HepG2 (cell line): Measurements from ENCODE around the gene RTF1. TPM values are rescaled to one million over a fixed set of nuclear protein-coding genes. Genes with fewer than 3 reads are reported as not detected.
A peak's percentile ranks its signal among the peaks of the same experiment; 100 is the strongest.

Experiments used
- EED ChIP-seq: sonication (generic); formaldehyde crosslinking; IDR thresholded peaks from 2 replicates; pipeline ENCODE4 v1.5.0; 2020; ENCODE audit warnings: mild to moderate bottlenecking, missing genetic modification reagents
- MIER3 ChIP-seq: IDR thresholded peaks from 2 replicates; pipeline ENCODE4 v1.6.1; 2016; ENCODE audit warnings: missing compliant biosample characterization, borderline replicate concordance
- SATB2 ChIP-seq: sonication (generic); formaldehyde crosslinking; IDR thresholded peaks from 2 replicates; pipeline ENCODE4 v1.5.0; 2020; ENCODE audit warnings: missing genetic modification reagents
- TCF7 ChIP-seq: sonication (generic); IDR thresholded peaks from 2 replicates; pipeline ENCODE4 v1.6.1; 2016; ENCODE audit warnings: antibody characterized with exemption, low read depth
- ZKSCAN8 ChIP-seq: IDR thresholded peaks from 2 replicates; pipeline ENCODE4 v1.6.1; 2016; ENCODE audit warnings: borderline replicate concordance, missing genetic modification reagents, missing compliant biosample characterization
- ZNF431 ChIP-seq: sonication (generic); formaldehyde crosslinking; IDR thresholded peaks from 2 replicates; pipeline ENCODE4 v1.9.0; 2022; ENCODE audit warnings: missing genetic modification reagents, low read depth, mild to moderate bottlenecking, borderline replicate concordance
- ZNF652 ChIP-seq: IDR thresholded peaks from 2 replicates; pipeline ENCODE4 v1.6.1; 2016; ENCODE audit warnings: low read depth, borderline replicate concordance
- polyA plus RNA-seq, 8 experiments: library from polyadenylated mRNA; depleted of rRNA in 3 of 8; stranded (reverse) in 7 of 8; unstranded in 1 of 8; fragments of >200 nt; fragmentation: Illumina TruSeq in 4 of 8; extraction: Trizol in 4 of 8; gene quantifications; 2 replicates each; pipeline versions ENCODE4 v1.2.1 to v1.2.3, GENCODE V29; 2011 to 2016; ENCODE audit warnings: low read depth in 4 of 8, missing spikeins in 1 of 8, mixed read lengths in 1 of 8; ENCODE audit not compliant: insufficient read depth in 1 of 8
- total RNA-seq, 5 experiments: library from RNA; depleted of rRNA; stranded (reverse); fragments of >200 nt; fragmentation: Illumina TruSeq; extraction: Trizol; gene quantifications; 2 replicates each; pipeline ENCODE4 v1.2.3, GENCODE V29; 2016; ENCODE audit warnings: low read depth in 1 of 5
- TF ChIP-seq, protein P1 (sequence below): sonication (generic); formaldehyde crosslinking; IDR thresholded peaks from 2 replicates; pipeline ENCODE4 v1.8.1; 2023; ENCODE audit warnings: missing genetic modification reagents, inconsistent platforms, borderline replicate concordance
- TF ChIP-seq, protein P2 (sequence below): sonication (generic); formaldehyde crosslinking; IDR thresholded peaks from 2 replicates; pipeline ENCODE4 v1.5.0; 2020; ENCODE audit warnings: mild to moderate bottlenecking, missing genetic modification reagents
- TF ChIP-seq, protein P3 (sequence below): sonication (generic); formaldehyde crosslinking; IDR thresholded peaks from 2 replicates; pipeline ENCODE4 v1.4.0; 2020; ENCODE audit warnings: mild to moderate bottlenecking, missing genetic modification reagents
- TF ChIP-seq, protein P4 (sequence below): sonication (generic); formaldehyde crosslinking; IDR thresholded peaks from 2 replicates; pipeline ENCODE4 v1.4.0; 2020; ENCODE audit warnings: missing genetic modification reagents
- TF ChIP-seq, protein P5 (sequence below): sonication (generic); formaldehyde crosslinking; IDR thresholded peaks from 2 replicates; pipeline ENCODE4 v1.8.0; 2022; ENCODE audit warnings: missing genetic modification reagents, mild to moderate bottlenecking, moderate library complexity, borderline replicate concordance

RTF1 gene
- total and polyA plus RNA-seq, 2 of the 13 experiments (the other 11 are each of a cell fraction or from before 2014, with no cell fraction given): 13.9 to 17.9 TPM

DNA sequence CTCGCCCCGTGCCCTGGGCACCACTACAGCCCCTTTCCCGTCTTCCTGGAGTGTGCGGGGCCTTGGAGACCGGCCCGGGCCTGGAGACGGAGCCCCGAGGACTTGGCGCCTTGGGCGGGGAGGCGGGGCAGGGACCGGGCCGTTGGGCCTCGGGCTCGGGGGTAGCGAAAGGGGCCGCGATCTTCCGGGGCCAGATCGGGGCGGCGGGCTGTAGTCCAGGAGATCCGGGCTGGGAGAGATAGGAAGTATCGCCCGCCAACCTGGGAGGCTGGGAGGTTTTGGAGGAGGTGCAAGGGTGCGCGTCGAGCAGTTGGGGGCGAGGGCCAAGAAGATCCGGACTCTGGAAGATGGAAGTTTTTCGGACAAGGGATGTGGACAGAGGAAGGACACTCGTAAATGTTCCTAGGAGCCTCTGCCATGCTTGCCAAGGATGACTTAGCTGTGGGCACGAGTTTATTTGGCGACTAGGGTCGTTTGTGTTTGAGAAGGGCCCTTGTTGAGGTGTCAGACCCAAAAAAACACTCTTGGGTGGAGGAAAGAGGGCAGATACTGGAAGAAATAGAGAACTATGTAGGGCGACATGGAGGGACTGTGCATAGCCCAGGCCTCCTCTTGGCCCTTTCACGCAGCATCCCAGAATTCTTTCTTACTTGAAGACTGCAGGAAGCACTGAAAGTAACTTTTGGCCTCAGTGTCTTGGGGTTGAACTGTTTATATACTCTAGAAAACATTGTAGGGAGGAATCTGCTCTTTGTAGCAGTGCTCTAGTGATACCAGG is 712 bp downstream of the RTF1 start (continued):
- no peak for TF ChIP-seq ZNF652 (CRISPR knock-in tag)
- TF ChIP-seq, protein P1, sequence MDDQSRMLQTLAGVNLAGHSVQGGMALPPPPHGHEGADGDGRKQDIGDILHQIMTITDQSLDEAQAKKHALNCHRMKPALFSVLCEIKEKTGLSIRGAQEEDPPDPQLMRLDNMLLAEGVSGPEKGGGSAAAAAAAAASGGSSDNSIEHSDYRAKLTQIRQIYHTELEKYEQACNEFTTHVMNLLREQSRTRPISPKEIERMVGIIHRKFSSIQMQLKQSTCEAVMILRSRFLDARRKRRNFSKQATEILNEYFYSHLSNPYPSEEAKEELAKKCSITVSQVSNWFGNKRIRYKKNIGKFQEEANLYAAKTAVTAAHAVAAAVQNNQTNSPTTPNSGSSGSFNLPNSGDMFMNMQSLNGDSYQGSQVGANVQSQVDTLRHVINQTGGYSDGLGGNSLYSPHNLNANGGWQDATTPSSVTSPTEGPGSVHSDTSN (CRISPR knock-in tag): 0 out of 2 replicates have a peak, but pooled peaks have one; percentile 37
- TF ChIP-seq, protein P2, sequence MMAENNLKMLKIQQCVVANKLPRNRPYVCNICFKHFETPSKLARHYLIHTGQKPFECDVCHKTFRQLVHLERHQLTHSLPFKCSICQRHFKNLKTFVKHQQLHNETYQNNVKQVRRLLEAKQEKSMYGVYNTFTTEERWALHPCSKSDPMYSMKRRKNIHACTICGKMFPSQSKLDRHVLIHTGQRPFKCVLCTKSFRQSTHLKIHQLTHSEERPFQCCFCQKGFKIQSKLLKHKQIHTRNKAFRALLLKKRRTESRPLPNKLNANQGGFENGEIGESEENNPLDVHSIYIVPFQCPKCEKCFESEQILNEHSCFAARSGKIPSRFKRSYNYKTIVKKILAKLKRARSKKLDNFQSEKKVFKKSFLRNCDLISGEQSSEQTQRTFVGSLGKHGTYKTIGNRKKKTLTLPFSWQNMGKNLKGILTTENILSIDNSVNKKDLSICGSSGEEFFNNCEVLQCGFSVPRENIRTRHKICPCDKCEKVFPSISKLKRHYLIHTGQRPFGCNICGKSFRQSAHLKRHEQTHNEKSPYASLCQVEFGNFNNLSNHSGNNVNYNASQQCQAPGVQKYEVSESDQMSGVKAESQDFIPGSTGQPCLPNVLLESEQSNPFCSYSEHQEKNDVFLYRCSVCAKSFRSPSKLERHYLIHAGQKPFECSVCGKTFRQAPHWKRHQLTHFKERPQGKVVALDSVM (CRISPR knock-in tag): no peak
- peak; percentile 79; the same call in 1 of the 2 replicates for TF ChIP-seq ZNF431
- peak; percentile 59; the same call in 1 of the 2 replicates for TF ChIP-seq EED (CRISPR knock-in tag)
- TF ChIP-seq MIER3 (CRISPR knock-in tag): no peak
- TF ChIP-seq ZKSCAN8 (CRISPR knock-in tag): no peak
- TF ChIP-seq, protein P3, sequence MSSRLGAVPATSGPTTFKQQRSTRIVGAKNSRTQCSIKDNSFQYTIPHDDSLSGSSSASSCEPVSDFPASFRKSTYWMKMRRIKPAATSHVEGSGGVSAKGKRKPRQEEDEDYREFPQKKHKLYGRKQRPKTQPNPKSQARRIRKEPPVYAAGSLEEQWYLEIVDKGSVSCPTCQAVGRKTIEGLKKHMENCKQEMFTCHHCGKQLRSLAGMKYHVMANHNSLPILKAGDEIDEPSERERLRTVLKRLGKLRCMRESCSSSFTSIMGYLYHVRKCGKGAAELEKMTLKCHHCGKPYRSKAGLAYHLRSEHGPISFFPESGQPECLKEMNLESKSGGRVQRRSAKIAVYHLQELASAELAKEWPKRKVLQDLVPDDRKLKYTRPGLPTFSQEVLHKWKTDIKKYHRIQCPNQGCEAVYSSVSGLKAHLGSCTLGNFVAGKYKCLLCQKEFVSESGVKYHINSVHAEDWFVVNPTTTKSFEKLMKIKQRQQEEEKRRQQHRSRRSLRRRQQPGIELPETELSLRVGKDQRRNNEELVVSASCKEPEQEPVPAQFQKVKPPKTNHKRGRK: no peak
- TF ChIP-seq, protein P4, sequence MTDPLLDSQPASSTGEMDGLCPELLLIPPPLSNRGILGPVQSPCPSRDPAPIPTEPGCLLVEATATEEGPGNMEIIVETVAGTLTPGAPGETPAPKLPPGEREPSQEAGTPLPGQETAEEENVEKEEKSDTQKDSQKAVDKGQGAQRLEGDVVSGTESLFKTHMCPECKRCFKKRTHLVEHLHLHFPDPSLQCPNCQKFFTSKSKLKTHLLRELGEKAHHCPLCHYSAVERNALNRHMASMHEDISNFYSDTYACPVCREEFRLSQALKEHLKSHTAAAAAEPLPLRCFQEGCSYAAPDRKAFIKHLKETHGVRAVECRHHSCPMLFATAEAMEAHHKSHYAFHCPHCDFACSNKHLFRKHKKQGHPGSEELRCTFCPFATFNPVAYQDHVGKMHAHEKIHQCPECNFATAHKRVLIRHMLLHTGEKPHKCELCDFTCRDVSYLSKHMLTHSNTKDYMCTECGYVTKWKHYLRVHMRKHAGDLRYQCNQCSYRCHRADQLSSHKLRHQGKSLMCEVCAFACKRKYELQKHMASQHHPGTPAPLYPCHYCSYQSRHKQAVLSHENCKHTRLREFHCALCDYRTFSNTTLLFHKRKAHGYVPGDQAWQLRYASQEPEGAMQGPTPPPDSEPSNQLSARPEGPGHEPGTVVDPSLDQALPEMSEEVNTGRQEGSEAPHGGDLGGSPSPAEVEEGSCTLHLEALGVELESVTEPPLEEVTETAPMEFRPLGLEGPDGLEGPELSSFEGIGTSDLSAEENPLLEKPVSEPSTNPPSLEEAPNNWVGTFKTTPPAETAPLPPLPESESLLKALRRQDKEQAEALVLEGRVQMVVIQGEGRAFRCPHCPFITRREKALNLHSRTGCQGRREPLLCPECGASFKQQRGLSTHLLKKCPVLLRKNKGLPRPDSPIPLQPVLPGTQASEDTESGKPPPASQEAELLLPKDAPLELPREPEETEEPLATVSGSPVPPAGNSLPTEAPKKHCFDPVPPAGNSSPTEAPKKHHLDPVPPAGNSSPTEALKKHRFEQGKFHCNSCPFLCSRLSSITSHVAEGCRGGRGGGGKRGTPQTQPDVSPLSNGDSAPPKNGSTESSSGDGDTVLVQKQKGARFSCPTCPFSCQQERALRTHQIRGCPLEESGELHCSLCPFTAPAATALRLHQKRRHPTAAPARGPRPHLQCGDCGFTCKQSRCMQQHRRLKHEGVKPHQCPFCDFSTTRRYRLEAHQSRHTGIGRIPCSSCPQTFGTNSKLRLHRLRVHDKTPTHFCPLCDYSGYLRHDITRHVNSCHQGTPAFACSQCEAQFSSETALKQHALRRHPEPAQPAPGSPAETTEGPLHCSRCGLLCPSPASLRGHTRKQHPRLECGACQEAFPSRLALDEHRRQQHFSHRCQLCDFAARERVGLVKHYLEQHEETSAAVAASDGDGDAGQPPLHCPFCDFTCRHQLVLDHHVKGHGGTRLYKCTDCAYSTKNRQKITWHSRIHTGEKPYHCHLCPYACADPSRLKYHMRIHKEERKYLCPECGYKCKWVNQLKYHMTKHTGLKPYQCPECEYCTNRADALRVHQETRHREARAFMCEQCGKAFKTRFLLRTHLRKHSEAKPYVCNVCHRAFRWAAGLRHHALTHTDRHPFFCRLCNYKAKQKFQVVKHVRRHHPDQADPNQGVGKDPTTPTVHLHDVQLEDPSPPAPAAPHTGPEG (CRISPR knock-in tag): no peak
- no peak for TF ChIP-seq SATB2 (CRISPR knock-in tag)
- TF ChIP-seq, protein P5, sequence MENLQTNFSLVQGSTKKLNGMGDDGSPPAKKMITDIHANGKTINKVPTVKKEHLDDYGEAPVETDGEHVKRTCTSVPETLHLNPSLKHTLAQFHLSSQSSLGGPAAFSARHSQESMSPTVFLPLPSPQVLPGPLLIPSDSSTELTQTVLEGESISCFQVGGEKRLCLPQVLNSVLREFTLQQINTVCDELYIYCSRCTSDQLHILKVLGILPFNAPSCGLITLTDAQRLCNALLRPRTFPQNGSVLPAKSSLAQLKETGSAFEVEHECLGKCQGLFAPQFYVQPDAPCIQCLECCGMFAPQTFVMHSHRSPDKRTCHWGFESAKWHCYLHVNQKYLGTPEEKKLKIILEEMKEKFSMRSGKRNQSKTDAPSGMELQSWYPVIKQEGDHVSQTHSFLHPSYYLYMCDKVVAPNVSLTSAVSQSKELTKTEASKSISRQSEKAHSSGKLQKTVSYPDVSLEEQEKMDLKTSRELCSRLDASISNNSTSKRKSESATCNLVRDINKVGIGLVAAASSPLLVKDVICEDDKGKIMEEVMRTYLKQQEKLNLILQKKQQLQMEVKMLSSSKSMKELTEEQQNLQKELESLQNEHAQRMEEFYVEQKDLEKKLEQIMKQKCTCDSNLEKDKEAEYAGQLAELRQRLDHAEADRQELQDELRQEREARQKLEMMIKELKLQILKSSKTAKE (CRISPR knock-in tag): 0 out of 2 replicates have a peak, but pooled peaks have one; percentile 2
- TF ChIP-seq TCF7: no peak
